Endothelial cell of umbilical vein (primary cell): ENCODE measurements around the gene FBLN7. TPM values are rescaled to one million over a fixed set of nuclear protein-coding genes. Genes with fewer than 3 reads are reported as not detected.

Experiments used
- BruUV-seq: library from RNA; stranded (reverse); fragments of 400-500 nt; replicated peaks from 2 replicates; lab custom pipeline; 2021; lab: Mats Ljungman, UMichigan
- CTCF ChIA-PET: fragments of 300-600, 350-600 bp; sonication (Branson Sonifier 250); formaldehyde crosslinking; loops from one replicate; lab custom pipeline; 2021; ENCODE audit warnings: antibody characterized with exemption, inconsistent platforms; lab: Charles Lee
- POLR2A ChIA-PET: fragments of 300-600, 350-600 bp; sonication (Branson Sonifier 250); formaldehyde crosslinking; loops from one replicate; lab custom pipeline; 2021; ENCODE audit warnings: antibody characterized with exemption, inconsistent platforms; lab: Charles Lee
- DNase-seq: peaks from one replicate; pipeline ENCODE4 v3.0.0-alpha.2; 2011; ENCODE audit warnings: low read depth, low spot score
- FAIRE-seq: peaks from 2 replicates; lab custom pipeline; 2011; peaks lifted over from hg19 to GRCh38; lab: Jason Lieb, UNC
- H2AFZ ChIP-seq: 2 replicates; pipeline ENCODE4 v1.6.0; 2012; ENCODE audit warnings: low read depth, low read length, control low read depth, inconsistent platforms
- H3K27ac ChIP-seq: 2 replicates; pipeline ENCODE4 v1.5.1; 2011; ENCODE audit warnings: low read depth, mild to moderate bottlenecking, control low read depth, low read length, moderate library complexity; ENCODE audit not compliant: insufficient read depth
- H3K27me3 ChIP-seq, 2 experiments: 2 replicates each; pipeline versions ENCODE4 v1.6.0 to v1.6.1; 2011; ENCODE audit warnings: low read length in 2 of 2, mixed read lengths in 1 of 2; ENCODE audit not compliant: control insufficient read depth in 2 of 2, insufficient read depth in 2 of 2
- H3K36me3 ChIP-seq, 2 experiments: 2 replicates in 1 of 2; 3 replicates in 1 of 2; pipeline ENCODE4 v1.5.1; 2011; ENCODE audit warnings: low read length in 2 of 2, mild to moderate bottlenecking in 1 of 2, moderate library complexity in 1 of 2; ENCODE audit not compliant: control insufficient read depth in 2 of 2, insufficient read depth in 2 of 2; ENCODE audit errors: extremely low read depth in 1 of 2
- H3K4me1 ChIP-seq: 3 replicates; pipeline ENCODE4 v1.5.1; 2011; ENCODE audit warnings: mild to moderate bottlenecking, low read length; ENCODE audit not compliant: control insufficient read depth, insufficient read depth; ENCODE audit errors: extremely low read depth
- H3K4me2 ChIP-seq: 2 replicates; pipeline ENCODE4 v1.6.1; 2011; ENCODE audit warnings: low read length, control low read depth, mixed read lengths; ENCODE audit not compliant: insufficient read depth
- H3K4me3 ChIP-seq, 3 experiments: fragments of 200-600 bp in 1 of 3; sonication (generic), shearing (Covaris generic) in 1 of 3; replicated peaks in 1 of 3; 2 replicates each; pipeline ENCODE4 v1.5.1; 2011 to 2016; ENCODE audit warnings: control low read depth in 3 of 3, low read length in 3 of 3, mild to moderate bottlenecking in 2 of 3, inconsistent platforms in 1 of 3, low read depth in 1 of 3, moderate library complexity in 1 of 3; ENCODE audit not compliant: insufficient read depth in 1 of 3
- H3K79me2 ChIP-seq: 2 replicates; pipeline ENCODE4 v1.6.0; 2012; ENCODE audit warnings: low read length, inconsistent platforms; ENCODE audit not compliant: control insufficient read depth, insufficient read depth
- H3K9ac ChIP-seq: replicated peaks from 2 replicates; pipeline ENCODE3; 2011; ENCODE audit warnings: low read length, control low read depth; ENCODE audit not compliant: insufficient read depth; ENCODE audit errors: extremely low read depth
- H3K9me1 ChIP-seq: replicated peaks from 3 replicates; pipeline ENCODE4 v1.6.0; 2011; ENCODE audit warnings: mild to moderate bottlenecking, low read length; ENCODE audit not compliant: control insufficient read depth, insufficient read depth; ENCODE audit errors: extremely low read depth
- H3K9me3 ChIP-seq: replicated peaks from 2 replicates; pipeline ENCODE4 v1.5.1; 2012; ENCODE audit warnings: low read length, inconsistent platforms; ENCODE audit not compliant: control insufficient read depth, insufficient read depth
- H4K20me1 ChIP-seq: replicated peaks from 2 replicates; pipeline ENCODE3; 2011; ENCODE audit warnings: mild to moderate bottlenecking, low read length; ENCODE audit not compliant: control insufficient read depth, insufficient read depth; ENCODE audit errors: extremely low read depth
- CTCF ChIP-seq, 2 donors: IDR thresholded peaks; 1 replicate in 1 of 2; 2 replicates in 1 of 2; pipeline ENCODE4 v1.5.1; 2011; ENCODE audit warnings: low read length in 2 of 2, mild to moderate bottlenecking in 2 of 2, moderate library complexity in 2 of 2, control low read depth in 1 of 2, inconsistent platforms in 1 of 2, low read depth in 1 of 2; ENCODE audit not compliant: insufficient read depth in 1 of 2; ENCODE audit errors: extremely low read depth in 1 of 2
- EZH2 ChIP-seq: IDR thresholded peaks from 2 replicates; pipeline ENCODE4 v1.6.1; 2012; ENCODE audit warnings: borderline replicate concordance, low read depth, mild to moderate bottlenecking, moderate library complexity, low read length, inconsistent platforms; ENCODE audit not compliant: severe bottlenecking
- FOS ChIP-seq: IDR thresholded peaks from 2 replicates; pipeline ENCODE4 v1.6.1; 2011; ENCODE audit warnings: mild to moderate bottlenecking, low read length, moderate library complexity, borderline replicate concordance; ENCODE audit not compliant: insufficient read depth
- GATA2 ChIP-seq: IDR thresholded peaks from 2 replicates; pipeline ENCODE4 v1.7.0; 2011; ENCODE audit warnings: low read depth, mild to moderate bottlenecking, moderate library complexity, mixed read lengths, low read length; ENCODE audit not compliant: insufficient read length, insufficient read depth
- JUN ChIP-seq: IDR thresholded peaks from 2 replicates; pipeline ENCODE4 v1.6.1; 2011; ENCODE audit warnings: borderline replicate concordance, low read depth; ENCODE audit not compliant: insufficient read length, insufficient read depth
- POLR2A ChIP-seq: IDR thresholded peaks from 2 replicates; pipeline ENCODE4 v1.6.1; 2012; ENCODE audit warnings: low read depth, mild to moderate bottlenecking, control low read depth, low read length
- dilution Hi-C: fragments of 300-500 bp; cut with MboI; formaldehyde crosslinking; loops from one replicate; pipeline ENCODE4 v1.15.0; 2019; ENCODE audit warnings: low sequenced_read_pairs; ENCODE audit not compliant: extremely low pct_ligation_motif_present
- intact Hi-C: fragments of 100-400 bp; cut with micrococcal nuclease; formaldehyde crosslinking; loops from one replicate; pipeline ENCODE4 v1.10.0; 2022
- polyA plus RNA-seq, 4 experiments: library from polyadenylated mRNA; depleted of rRNA in 3 of 4; stranded (reverse) in 3 of 4; unstranded in 1 of 4; fragments of >200 nt; gene quantifications; 2 replicates each; pipeline versions ENCODE4 v1.2.1 to v1.2.3, GENCODE V29; 2011 to 2012; ENCODE audit warnings: missing spikeins in 1 of 4
- total RNA-seq: library from RNA; stranded (reverse); gene quantifications from 2 replicates; pipeline ENCODE4 v1.2.3, GENCODE V29; 2021

The FBLN7 gene
- total and polyA plus RNA-seq, 2 donors (not counting 3 experiments of a cell fraction or from before 2014, with no cell fraction given) = 3.1 to 3.3 TPM

- TF ChIP-seq JUN (no peak), GATA2 (no peak), FOS (peak; percentile 22), POLR2A (no peak), CTCF (IDR thresholded peaks at IDR 0.05; ENCODE audit: extremely low read depth in 1 of 2, insufficient read depth in 1 of 2, low read depth in 1 of 2, low read length in 2 of 2) (no peak), EZH2 (no peak)
- intact Hi-C loops (loop anchor here (5.0 kb wide), 1 partner anchor 145 kb away; no protein-coding TSS in a partner anchor), dilution Hi-C loops (no loop called here)
- H3K79me2 ChIP-seq = no peaks in the 10 kb centered on the region
- CTCF ChIA-PET = no interaction called here
- H3K4me3 ChIP-seq = no peak overlapping the region
- peak overlapping the region; percentile 4 for H2AFZ ChIP-seq
- H3K4me1 ChIP-seq = peaks cover 25% of the 10 kb centered on the region
- DNase-seq = peak; percentile 55
- POLR2A ChIA-PET = no interaction called here
- BruUV-seq = no TSS peak
- no peak overlapping the region for H3K9ac ChIP-seq
- no peaks in the 10 kb centered on the region for H3K9me1 ChIP-seq
- no peak overlapping the region for H3K4me2 ChIP-seq
- no peak overlapping the region for H3K27ac ChIP-seq
- no peaks in the 10 kb centered on the region for H3K36me3 ChIP-seq
- H3K9me3 ChIP-seq = no peaks in the 10 kb centered on the region
- H4K20me1 ChIP-seq = no peaks in the 10 kb centered on the region
- H3K27me3 ChIP-seq = no peaks in the 10 kb centered on the region
- FAIRE-seq = no peak
Measured at GRCh38 chr2:112201696-112202430, 63.7 kb downstream of the FBLN7 start.
